HG02571 (cell line): ENCODE measurements around the gene C12orf54.
"Not testable (repeated sequence)": the region's sequence is repeated elsewhere in the genome, so short reads cannot be mapped to it uniquely, and the experiment has no call there.

ENCODE experiments used
- ATAC-seq: cut with Tn5 transposase; IDR thresholded peaks from one replicate; pipeline ENCODE4 v1.9.1; 2021; ENCODE audit warnings: mild to moderate bottlenecking, moderate library complexity; ENCODE audit not compliant: unreplicated experiment

The C12orf54 gene

GRCh38 chr12:48482198-48482597 is at the start of gene C12orf54:
TSS of gene C12orf54 (plus strand) at chr12:48482498. CDS start at chr12:48483297, 799 bp downstream.
- no peak for ATAC-seq

- ATAC-seq, result not testable (repeated sequence)
Observed at GRCh38 chr12:48434016-48434415, 48.3 kb upstream of the C12orf54 start.

DNA sequence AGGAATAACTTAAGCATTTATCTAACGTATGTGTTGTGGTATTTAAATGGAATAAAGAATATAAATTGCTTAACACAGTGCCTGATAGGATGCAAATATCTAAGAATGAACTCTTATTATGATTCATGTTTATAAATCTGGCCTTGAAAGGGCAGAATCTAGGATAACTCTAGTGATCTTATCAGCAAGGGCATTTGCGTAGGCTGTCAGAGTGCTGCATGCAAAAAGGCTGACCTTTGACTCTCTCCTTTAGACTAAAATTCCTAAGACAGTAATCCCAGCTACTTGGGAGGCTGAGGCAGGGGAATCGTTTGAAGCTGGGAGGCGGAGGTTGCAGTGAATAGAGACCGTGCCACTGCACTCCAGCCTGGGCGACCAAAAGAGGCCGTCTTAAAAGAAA is 41.2 kb upstream of the C12orf54 start:
- no peak for ATAC-seq

GRCh38 chr12:48442179-48442847 is 40.0 kb upstream of the C12orf54 start:
- ATAC-seq, result no peak

DNA sequence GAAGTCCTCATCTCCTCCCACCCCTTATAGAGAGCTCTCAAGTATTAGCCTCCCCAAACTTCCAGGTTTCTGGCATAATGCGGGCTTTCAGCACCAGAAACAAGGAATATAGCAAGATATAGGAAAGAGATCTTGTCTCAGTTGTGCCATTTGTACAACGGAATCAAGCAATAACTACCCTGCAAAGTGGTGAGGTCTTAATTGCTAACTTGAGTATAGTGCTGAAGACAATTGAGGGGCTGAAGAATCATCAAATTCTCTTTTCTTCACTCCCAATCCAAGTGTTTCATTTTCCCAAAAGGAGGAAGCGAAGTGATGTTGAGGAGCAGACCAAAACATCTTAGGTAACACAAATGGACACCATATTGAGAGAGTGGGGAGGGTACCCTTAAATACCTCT is 36.8 kb upstream of the C12orf54 start:
- no peak for ATAC-seq

- no peak for ATAC-seq
Observed at GRCh38 chr12:48446161-48446776, 36.0 kb upstream of the C12orf54 start.

- ATAC-seq, result no peak
Observed at GRCh38 chr12:48447755-48448154, 34.5 kb upstream of the C12orf54 start.

DNA sequence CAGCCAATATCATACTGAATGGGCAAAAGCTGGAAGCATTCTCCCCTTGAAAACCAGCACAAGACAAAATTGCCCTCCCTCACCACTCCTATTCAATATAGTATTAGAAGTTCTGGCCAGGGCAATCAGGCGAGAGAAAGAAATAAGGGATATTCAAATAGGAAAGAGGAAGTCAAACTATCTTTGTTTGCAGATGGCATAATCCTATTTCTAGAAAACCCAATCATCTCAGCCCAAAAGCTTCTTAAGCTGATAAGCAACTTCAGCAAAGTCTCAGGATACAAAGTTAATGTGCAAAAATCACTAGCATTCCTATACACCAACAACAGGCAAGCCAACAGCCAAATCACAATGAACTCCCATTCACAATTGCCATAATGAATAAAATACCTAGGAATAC is 30.9 kb upstream of the C12orf54 start:
- no peak for ATAC-seq

GRCh38 chr12:48452961-48453360 is 29.3 kb upstream of the C12orf54 start:
- not testable (repeated sequence) for ATAC-seq

- ATAC-seq, result no peak
Observed at GRCh38 chr12:48454667-48455066, 27.6 kb upstream of the C12orf54 start.

GRCh38 chr12:48455116-48455515 is 27.2 kb upstream of the C12orf54 start:
- ATAC-seq, result no peak

GRCh38 chr12:48459259-48459658 is 23.0 kb upstream of the C12orf54 start:
- ATAC-seq, result no peak

DNA sequence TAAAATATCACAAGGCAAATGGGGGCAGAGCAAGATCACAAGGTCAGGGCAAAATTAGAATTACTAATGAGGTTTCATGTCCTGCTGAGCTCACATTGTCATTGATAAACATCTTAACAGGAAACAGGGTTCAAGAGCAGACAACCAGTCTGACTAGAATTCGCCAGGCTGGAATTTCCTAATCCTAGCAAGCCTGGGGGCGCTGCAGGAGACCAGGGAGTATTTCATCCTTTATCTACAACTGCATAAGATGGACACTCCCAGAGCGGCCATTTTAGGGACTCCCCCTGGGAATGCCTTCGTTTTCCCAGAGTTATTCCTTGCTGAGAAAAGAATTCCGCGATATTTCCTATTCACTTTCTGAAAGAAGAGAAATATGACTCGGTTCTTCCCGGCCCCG is 13.3 kb upstream of the C12orf54 start:
- not testable (repeated sequence) for ATAC-seq

DNA sequence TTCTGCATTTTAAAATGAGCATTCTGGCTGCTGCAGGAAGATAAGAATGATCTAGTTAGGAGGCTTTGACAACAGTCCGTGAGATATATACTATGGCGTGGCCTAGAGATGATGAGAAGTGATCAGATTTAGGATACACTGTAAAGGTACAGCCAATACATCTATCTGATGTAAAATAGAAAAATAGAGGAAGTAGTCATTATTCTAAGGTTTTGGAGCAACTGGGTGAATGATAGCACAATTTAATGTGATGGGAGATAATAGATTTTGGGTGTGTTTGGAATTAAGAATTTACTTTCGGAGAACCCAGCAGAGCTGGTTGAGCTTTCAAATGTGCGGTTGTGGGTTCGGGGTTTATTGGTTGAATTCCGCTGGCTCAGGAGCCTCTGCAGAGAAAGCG is 10.0 kb upstream of the C12orf54 start, which contains the start of gene ANP32D:
Gene ANP32D (plus strand): TSS at position 301 of the 400 bp plus-strand sequence. CDS start 106 bp downstream, outside the sequence.
- no peak for ATAC-seq

- ATAC-seq, result no peak
Observed at GRCh38 chr12:48473061-48473460, 9.2 kb upstream of the C12orf54 start.

DNA sequence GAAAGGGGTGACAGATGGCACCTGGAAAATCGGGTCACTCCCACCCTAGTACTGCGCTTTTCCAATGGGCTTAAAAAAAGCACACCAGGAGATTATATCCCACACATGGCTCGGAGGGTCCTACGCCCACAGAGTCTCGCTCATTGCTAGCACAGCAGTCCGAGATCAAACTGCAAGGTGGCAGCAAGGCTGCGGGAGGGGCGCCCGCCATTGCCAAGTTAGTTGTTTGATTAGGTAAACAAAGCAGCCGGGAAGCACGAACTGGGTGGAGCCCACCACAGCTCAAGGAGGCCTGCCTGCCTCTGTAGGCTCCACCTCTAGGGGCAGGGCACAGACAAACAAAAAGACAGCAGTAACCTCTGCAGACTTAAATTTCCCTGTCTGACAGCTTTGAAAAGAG is 7.8 kb upstream of the C12orf54 start:
- ATAC-seq, result not testable (repeated sequence)

DNA sequence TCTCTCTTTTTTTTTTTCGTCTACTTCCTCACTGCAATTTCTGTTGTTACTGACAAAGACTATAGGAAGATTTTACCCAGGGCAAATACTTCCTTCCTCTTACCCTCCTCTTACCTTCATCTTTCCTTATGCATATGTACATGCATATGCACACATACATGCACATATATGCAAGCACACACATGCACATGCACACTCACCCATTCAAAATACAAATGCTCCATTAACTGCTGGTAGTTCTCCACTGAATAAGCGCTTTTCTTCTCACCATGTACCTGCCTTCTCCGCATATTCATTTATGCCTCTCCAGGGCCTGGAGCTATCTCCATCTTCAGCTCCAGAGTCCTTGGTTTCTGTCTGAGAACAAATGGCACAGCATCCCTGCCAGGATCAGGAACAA is 632 bp downstream of the C12orf54 start:
- no peak for ATAC-seq

- ATAC-seq, result no peak
Observed at GRCh38 chr12:48486261-48486660, 4.0 kb downstream of the C12orf54 start.

DNA sequence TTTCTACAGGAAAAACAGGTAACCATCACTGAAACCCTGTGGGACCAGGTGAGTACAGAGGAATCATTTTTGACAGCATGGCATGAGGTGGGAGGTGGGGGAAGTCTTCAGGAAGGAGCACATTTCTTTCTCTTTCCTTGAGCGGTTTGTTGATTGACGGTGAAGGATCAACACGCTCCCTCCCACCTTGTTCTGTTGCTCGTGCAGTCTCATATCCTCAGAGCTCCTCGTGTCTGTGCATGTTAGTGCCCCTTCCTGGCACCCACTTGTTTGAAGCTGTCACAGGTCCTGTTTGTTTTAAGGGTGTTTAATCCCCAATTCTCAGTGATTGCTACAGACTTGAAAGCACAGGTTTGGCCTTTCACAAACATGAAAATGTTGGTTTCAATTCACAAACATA is 4.4 kb downstream of the C12orf54 start:
- no peak for ATAC-seq

- ATAC-seq, result peak; percentile 91
Observed at GRCh38 chr12:48489012-48489411, 6.7 kb downstream of the C12orf54 start.

- ATAC-seq, result not testable (repeated sequence)
Observed at GRCh38 chr12:48489456-48489855, 7.2 kb downstream of the C12orf54 start.

- ATAC-seq, result not testable (repeated sequence)
Observed at GRCh38 chr12:48500281-48500680, 18.0 kb downstream of the C12orf54 start.
